GM15510 (cell line): ENCODE results near the gene BTBD8.
A peak's percentile ranks its signal among the peaks of the same experiment; 100 is the strongest.

Source experiments
- POLR2A ChIP-seq: IDR thresholded peaks from 3 replicates; pipeline ENCODE4 v1.6.1; 2011; ENCODE audit warnings: borderline replicate concordance; ENCODE audit not compliant: insufficient read length; ENCODE audit errors: extremely low read depth

Gene BTBD8

GRCh38 chr1:92080128-92080985 is at the start of gene BTBD8:
BTBD8 (plus strand) TSS chr1:92080345; CDS start chr1:92080572, 227 bp downstream.
- TF ChIP-seq POLR2A = peak; percentile 33

GRCh38 chr1:92030656-92031107 is 49.5 kb upstream of the BTBD8 start:
- TF ChIP-seq POLR2A = no peak

GRCh38 chr1:92031281-92032110 is 48.6 kb upstream of the BTBD8 start:
- TF ChIP-seq POLR2A = no peak

- TF ChIP-seq POLR2A = no peak
These were observed 42.7 kb upstream of the BTBD8 start for GRCh38 chr1:92037400-92037799.

- no peak for TF ChIP-seq POLR2A
These were observed 41.3 kb upstream of the BTBD8 start for GRCh38 chr1:92038695-92039346.

GRCh38 chr1:92040971-92041370 is 39.2 kb upstream of the BTBD8 start:
- no peak for TF ChIP-seq POLR2A

GRCh38 chr1:92043621-92044020 is 36.5 kb upstream of the BTBD8 start:
- TF ChIP-seq POLR2A = no peak

- no peak for TF ChIP-seq POLR2A
These were observed 34.2 kb upstream of the BTBD8 start for GRCh38 chr1:92045766-92046495.

- TF ChIP-seq POLR2A = no peak
These were observed 28.2 kb upstream of the BTBD8 start for GRCh38 chr1:92051948-92052347.

- TF ChIP-seq POLR2A = no peak
These were observed 15.1 kb upstream of the BTBD8 start for GRCh38 chr1:92065042-92065441.

- TF ChIP-seq POLR2A = no peak
These were observed 13.8 kb upstream of the BTBD8 start for GRCh38 chr1:92066321-92066720.

GRCh38 chr1:92070892-92071291 is 9.3 kb upstream of the BTBD8 start:
- no peak for TF ChIP-seq POLR2A

GRCh38 chr1:92075311-92075710 is 4.8 kb upstream of the BTBD8 start, which contains the start of gene SETSIP:
SETSIP (minus strand) TSS chr1:92075411; CDS start chr1:92075411, 0 bp downstream.
- no peak for TF ChIP-seq POLR2A

- no peak for TF ChIP-seq POLR2A
These were observed 3.8 kb upstream of the BTBD8 start for GRCh38 chr1:92076363-92076762.
